Mucosa of rectum (tissue), 2 donors: Measurements from ENCODE around the gene CD82.

ENCODE experiments used
- H3K27ac ChIP-seq, 2 donors: one replicate each; pipeline ENCODE4 v1.7.0; 2013; ENCODE audit warnings: inconsistent platforms in 2 of 2, low read depth in 2 of 2, low read length in 2 of 2
- H3K27me3 ChIP-seq, 2 donors: one replicate each; pipeline ENCODE4 v1.7.0; 2013; ENCODE audit warnings: low read length in 2 of 2; ENCODE audit not compliant: control insufficient read depth in 2 of 2, insufficient read depth in 2 of 2
- H3K36me3 ChIP-seq, 2 donors: one replicate each; pipeline ENCODE4 v1.7.0; 2013; ENCODE audit warnings: low read length in 2 of 2; ENCODE audit not compliant: control insufficient read depth in 2 of 2, insufficient read depth in 2 of 2
- H3K4me1 ChIP-seq, 2 donors: one replicate each; pipeline ENCODE4 v1.7.0; 2013; ENCODE audit warnings: low read length in 2 of 2, mild to moderate bottlenecking in 1 of 2; ENCODE audit not compliant: control insufficient read depth in 2 of 2, insufficient read depth in 2 of 2
- H3K4me3 ChIP-seq, 2 donors: one replicate each; pipeline ENCODE4 v1.7.0; 2013; ENCODE audit warnings: low read length in 2 of 2
- H3K9ac ChIP-seq, 2 donors: one replicate each; pipeline ENCODE4 v1.7.0; 2013; ENCODE audit warnings: low read length in 2 of 2, low read depth in 1 of 2, mild to moderate bottlenecking in 1 of 2
- H3K9me3 ChIP-seq, 2 donors: one replicate each; pipeline ENCODE4 v1.7.0; 2013; ENCODE audit warnings: low read length in 2 of 2; ENCODE audit not compliant: control insufficient read depth in 2 of 2
- donor health status: healthy.
- donor health status: Normal muscosa, but diverticular disease.

Gene CD82

DNA sequence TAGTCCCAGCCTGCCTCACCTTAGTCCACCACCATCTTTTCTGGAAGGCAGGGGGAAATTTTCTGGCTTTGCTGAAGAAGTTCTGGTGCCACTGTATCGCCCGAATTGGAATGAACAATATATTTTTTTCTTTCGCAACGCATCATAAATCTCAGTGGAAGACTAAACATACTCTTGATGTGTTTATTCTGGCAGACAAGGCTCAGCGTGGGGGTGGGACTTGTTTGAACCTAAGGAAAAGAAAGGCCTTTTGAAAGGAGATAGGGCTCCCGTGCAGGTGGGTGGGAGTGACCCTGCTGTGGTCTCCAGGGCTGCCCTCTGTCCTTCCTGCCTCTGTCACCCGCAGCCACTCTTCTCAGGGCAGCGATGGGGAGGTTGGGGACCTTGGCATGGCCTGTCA, 42.5 kb downstream of the CD82 start:
- no peak overlapping the region for H3K27ac ChIP-seq
- H3K36me3 ChIP-seq: peaks cover 0 to 10% of the 10 kb centered on the region in 2 donors
- H3K4me1 ChIP-seq: peaks cover 2 to 6% of the 10 kb centered on the region in 2 donors

GRCh38 chr11:44608651-44608990, 43.2 kb downstream of the CD82 start:
- Histone ChIP-seq H3K27ac (no peak overlapping the region), H3K4me1 (peaks cover 2 to 6% of the 10 kb centered on the region in 2 donors), H3K27me3 (no peaks in the 10 kb centered on the region), H3K36me3 (peaks cover 0 to 10% of the 10 kb centered on the region in 2 donors), H3K4me3 (no peak overlapping the region), H3K9me3 (no peaks in the 10 kb centered on the region), H3K9ac (no peak overlapping the region)

More for the DNA sequence above, 42.5 kb downstream of the CD82 start:
- no peak overlapping the region for H3K4me3 ChIP-seq
- H3K9me3 ChIP-seq: no peaks in the 10 kb centered on the region
- no peak overlapping the region for H3K9ac ChIP-seq
- H3K27me3 ChIP-seq: no peaks in the 10 kb centered on the region

GRCh38 chr11:44608991-44609782, 43.7 kb downstream of the CD82 start:
- H3K4me1 ChIP-seq: peaks cover 2 to 6% of the 10 kb centered on the region in 2 donors
- H3K27me3 ChIP-seq: no peaks in the 10 kb centered on the region
- no peak overlapping the region for H3K27ac ChIP-seq

GRCh38 chr11:44609783-44610155, 44.3 kb downstream of the CD82 start:
- no peak overlapping the region for H3K4me3 ChIP-seq
- H3K36me3 ChIP-seq: peaks cover 0 to 6% of the 10 kb centered on the region in 2 donors
- no peaks in the 10 kb centered on the region for H3K9me3 ChIP-seq
- H3K4me1 ChIP-seq: peaks cover 2 to 6% of the 10 kb centered on the region in 2 donors
- no peak overlapping the region for H3K27ac ChIP-seq
- no peak overlapping the region for H3K9ac ChIP-seq
- no peaks in the 10 kb centered on the region for H3K27me3 ChIP-seq

More at GRCh38 chr11:44608991-44609782, 43.7 kb downstream of the CD82 start:
- H3K4me3 ChIP-seq: no peak overlapping the region
- H3K9ac ChIP-seq: no peak overlapping the region
- H3K9me3 ChIP-seq: no peaks in the 10 kb centered on the region
- H3K36me3 ChIP-seq: peaks cover 0 to 9% of the 10 kb centered on the region in 2 donors

DNA sequence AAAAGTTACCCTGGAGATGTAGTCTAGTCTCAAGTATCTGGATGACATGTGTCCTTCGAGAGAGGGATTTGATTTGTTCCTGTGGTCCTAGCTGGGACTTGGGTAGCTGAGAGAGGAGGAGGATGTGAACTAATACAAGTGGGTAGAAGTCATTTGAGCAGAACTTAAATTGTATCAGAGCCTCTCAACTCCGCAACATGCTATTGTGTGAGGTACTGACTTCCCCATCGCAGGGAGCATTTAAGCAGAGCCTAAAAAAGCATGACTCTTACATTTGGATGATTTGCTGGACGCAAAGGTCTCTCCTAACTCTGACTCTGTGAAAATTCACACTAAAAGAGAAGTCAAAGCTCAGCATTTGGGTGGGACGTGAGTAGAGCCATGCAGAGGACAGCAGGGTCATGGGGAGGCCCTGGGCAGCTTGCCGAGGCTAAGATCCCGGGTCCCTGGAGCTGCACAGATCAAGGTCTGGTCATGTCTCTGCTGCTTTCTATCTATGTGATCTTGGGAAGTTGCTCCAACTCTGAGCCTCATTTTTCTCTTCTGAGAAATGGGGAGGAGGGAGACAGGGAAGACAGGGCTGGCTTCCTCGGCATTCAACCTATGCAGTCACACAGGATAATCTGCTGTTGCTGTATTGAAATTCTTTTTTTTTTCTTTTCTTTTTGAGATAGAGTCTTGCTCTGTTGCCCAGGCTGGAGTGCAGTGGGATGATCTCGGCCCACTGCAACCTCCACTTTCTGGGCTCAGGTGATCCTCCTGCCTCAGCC, 44.9 kb downstream of the CD82 start:
- H3K9ac ChIP-seq: no peak overlapping the region
- H3K4me1 ChIP-seq: peaks cover 2 to 6% of the 10 kb centered on the region in 2 donors
- H3K27me3 ChIP-seq: no peaks in the 10 kb centered on the region
- H3K36me3 ChIP-seq: peaks cover 0 to 6% of the 10 kb centered on the region in 2 donors
- H3K27ac ChIP-seq: no peak overlapping the region
- H3K9me3 ChIP-seq: no peaks in the 10 kb centered on the region
- H3K4me3 ChIP-seq: no peak overlapping the region

DNA sequence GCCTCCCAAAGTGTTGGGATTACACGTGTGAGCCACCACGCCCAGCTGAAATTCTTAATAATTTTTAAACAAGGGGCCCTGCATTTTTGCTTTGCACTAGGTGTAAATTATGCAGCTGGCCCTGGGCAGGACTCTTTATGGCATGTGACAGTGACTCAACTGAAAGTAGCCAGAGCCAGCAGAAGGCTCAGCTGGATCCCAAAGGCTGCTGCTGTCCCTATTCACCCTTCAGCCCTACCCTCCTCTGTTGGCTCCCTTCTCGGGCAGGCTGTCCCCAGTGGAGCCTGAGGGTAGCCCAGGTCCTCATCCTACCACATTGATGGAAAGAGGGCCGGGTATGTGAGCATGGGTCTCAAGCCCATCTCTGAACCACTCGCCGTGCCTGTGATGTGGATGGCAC, 45.6 kb downstream of the CD82 start:
- H3K36me3 ChIP-seq: peaks cover 0 to 10% of the 10 kb centered on the region in 2 donors
- no peak overlapping the region for H3K9ac ChIP-seq
- no peak overlapping the region for H3K4me3 ChIP-seq
- peaks cover 2 to 6% of the 10 kb centered on the region in 2 donors for H3K4me1 ChIP-seq
- H3K27ac ChIP-seq: no peak overlapping the region
- no peaks in the 10 kb centered on the region for H3K9me3 ChIP-seq
- no peaks in the 10 kb centered on the region for H3K27me3 ChIP-seq

GRCh38 chr11:44611687-44612434, 46.4 kb downstream of the CD82 start:
- H3K27me3 ChIP-seq: no peaks in the 10 kb centered on the region
- H3K9ac ChIP-seq: no peak overlapping the region
- peaks cover 2 to 6% of the 10 kb centered on the region in 2 donors for H3K4me1 ChIP-seq
- H3K36me3 ChIP-seq: peaks cover 0 to 5% of the 10 kb centered on the region in 2 donors
- H3K9me3 ChIP-seq: no peaks in the 10 kb centered on the region
- H3K4me3 ChIP-seq: no peak overlapping the region
- no peak overlapping the region for H3K27ac ChIP-seq

DNA sequence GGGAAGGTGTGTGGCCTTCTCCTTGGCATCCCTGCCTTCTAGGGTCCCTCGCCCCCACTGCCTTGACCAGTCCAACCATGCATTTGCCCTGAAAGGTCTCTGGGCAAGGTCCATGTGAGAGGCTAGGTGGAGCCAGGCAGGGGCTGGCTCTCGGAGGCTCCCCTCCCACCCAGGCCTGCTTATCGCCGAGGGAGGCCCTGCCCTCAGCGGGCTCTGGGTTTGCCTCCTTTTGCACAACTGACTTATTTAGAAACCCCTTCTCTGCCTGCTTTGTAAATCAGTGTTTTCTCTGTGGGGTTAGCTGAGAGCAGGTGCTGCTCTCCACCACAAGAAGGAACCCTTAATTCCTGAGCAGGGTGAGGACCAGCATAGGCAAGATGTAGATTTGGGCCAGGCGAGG, 47.7 kb downstream of the CD82 start:
- Histone ChIP-seq H3K4me1 (peaks cover 2 to 6% of the 10 kb centered on the region in 2 donors), H3K36me3 (peaks cover 0 to 4% of the 10 kb centered on the region in 2 donors), H3K9me3 (no peaks in the 10 kb centered on the region), H3K27ac (no peak overlapping the region), H3K27me3 (no peaks in the 10 kb centered on the region), H3K4me3 (no peak overlapping the region), H3K9ac (no peak overlapping the region)

GRCh38 chr11:44614281-44614775, 48.9 kb downstream of the CD82 start:
- H3K9me3 ChIP-seq: no peaks in the 10 kb centered on the region
- no peak overlapping the region for H3K4me3 ChIP-seq
- no peaks in the 10 kb centered on the region for H3K27me3 ChIP-seq
- H3K36me3 ChIP-seq: peaks cover 4 to 8% of the 10 kb centered on the region in 2 donors
- no peak overlapping the region for H3K9ac ChIP-seq
- peaks cover under 1 to 2% of the 10 kb centered on the region in 2 donors for H3K4me1 ChIP-seq
- no peak overlapping the region for H3K27ac ChIP-seq
